ENCODE results near the gene ABCC1. TPM values are rescaled to one million over a fixed set of nuclear protein-coding genes. Genes with fewer than 3 reads are reported as not detected.

Gene ABCC1
- total RNA-seq, 4 donors from 2014 or later: 17.3 to 105 (median 28.3) TPM

DNA sequence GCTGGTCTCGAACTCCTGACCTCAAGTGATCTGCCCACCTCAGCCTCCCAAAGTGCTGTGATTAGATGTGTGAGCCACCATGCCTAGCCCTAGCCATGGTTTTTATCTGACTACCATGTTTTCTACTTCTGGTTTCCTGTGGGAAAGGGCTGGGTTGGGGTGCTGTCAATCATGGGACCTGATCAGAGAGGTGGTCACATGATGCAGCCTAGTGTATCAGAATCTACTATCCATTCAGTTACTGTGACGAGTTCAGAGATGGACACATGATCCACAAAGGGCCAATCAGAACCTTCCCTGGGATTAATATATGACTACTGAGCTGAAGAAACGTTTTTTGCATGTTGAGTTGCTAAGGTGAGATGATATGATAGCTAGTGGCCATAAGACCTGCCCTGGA is 214.8 kb downstream of the ABCC1 start:
- no peak overlapping the region for H3K4me3 ChIP-seq
- no peak overlapping the region for H3K27ac ChIP-seq
- H3K4me1 ChIP-seq: no peaks in the 10 kb centered on the region
- DNase-seq: no peak
- H3K9me3 ChIP-seq: peaks cover 0 to 6% (median 1%) of the 10 kb centered on the region in 4 donors
- peaks cover 0 to 29% (median 0%) of the 10 kb centered on the region in 3 donors for H3K36me3 ChIP-seq
- TF ChIP-seq, protein P1, sequence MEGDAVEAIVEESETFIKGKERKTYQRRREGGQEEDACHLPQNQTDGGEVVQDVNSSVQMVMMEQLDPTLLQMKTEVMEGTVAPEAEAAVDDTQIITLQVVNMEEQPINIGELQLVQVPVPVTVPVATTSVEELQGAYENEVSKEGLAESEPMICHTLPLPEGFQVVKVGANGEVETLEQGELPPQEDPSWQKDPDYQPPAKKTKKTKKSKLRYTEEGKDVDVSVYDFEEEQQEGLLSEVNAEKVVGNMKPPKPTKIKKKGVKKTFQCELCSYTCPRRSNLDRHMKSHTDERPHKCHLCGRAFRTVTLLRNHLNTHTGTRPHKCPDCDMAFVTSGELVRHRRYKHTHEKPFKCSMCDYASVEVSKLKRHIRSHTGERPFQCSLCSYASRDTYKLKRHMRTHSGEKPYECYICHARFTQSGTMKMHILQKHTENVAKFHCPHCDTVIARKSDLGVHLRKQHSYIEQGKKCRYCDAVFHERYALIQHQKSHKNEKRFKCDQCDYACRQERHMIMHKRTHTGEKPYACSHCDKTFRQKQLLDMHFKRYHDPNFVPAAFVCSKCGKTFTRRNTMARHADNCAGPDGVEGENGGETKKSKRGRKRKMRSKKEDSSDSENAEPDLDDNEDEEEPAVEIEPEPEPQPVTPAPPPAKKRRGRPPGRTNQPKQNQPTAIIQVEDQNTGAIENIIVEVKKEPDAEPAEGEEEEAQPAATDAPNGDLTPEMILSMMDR (IDR thresholded peaks at IDR 0.05): no peak
- no peak for TF ChIP-seq POLR2A (IDR thresholded peaks at IDR 0.05)
- no peaks in the 10 kb centered on the region for H3K27me3 ChIP-seq

- no peaks in the 10 kb centered on the region for H3K27me3 ChIP-seq
- H3K9me3 ChIP-seq: no peaks in the 10 kb centered on the region
- DNase-seq: no peak
- H3K4me1 ChIP-seq: no peaks in the 10 kb centered on the region
- no peak overlapping the region for H3K27ac ChIP-seq
- no peak overlapping the region for H3K4me3 ChIP-seq
- H3K36me3 ChIP-seq: peaks cover 0 to 31% (median 0%) of the 10 kb centered on the region in 3 donors
- TF ChIP-seq, protein P1 (IDR thresholded peaks at IDR 0.05): no peak
- TF ChIP-seq POLR2A (IDR thresholded peaks at IDR 0.05): no peak
These were observed 216.7 kb downstream of the ABCC1 start for GRCh38 chr16:16166085-16166484.

DNA sequence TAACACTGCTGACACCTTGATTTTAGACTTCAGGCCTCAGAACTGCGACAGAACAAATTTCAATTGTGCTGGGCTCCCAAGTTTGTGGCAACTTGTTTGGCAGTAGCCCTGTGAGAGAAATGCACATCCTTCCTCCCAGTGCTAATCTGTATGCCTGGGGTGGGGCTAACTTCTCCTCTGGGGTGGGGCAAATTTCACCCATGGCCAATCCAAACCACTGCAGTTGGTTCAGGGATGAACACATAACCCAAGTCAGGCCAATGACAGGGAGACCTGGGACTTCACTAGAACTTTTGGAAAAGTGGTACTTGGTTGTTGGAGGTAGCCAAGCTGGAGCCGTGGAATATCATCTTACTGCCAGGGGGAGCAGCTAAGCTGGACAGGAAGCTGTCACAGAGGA is 217.5 kb downstream of the ABCC1 start:
- no peaks in the 10 kb centered on the region for H3K27me3 ChIP-seq
- no peak overlapping the region for H3K27ac ChIP-seq
- peaks cover 0 to 28% (median 0%) of the 10 kb centered on the region in 3 donors for H3K36me3 ChIP-seq
- TF ChIP-seq POLR2A (IDR thresholded peaks at IDR 0.05): no peak
- TF ChIP-seq, protein P1 (IDR thresholded peaks at IDR 0.05): no peak
- DNase-seq: no peak
- no peak overlapping the region for H3K4me3 ChIP-seq
- no peaks in the 10 kb centered on the region for H3K4me1 ChIP-seq
- no peaks in the 10 kb centered on the region for H3K9me3 ChIP-seq

DNA sequence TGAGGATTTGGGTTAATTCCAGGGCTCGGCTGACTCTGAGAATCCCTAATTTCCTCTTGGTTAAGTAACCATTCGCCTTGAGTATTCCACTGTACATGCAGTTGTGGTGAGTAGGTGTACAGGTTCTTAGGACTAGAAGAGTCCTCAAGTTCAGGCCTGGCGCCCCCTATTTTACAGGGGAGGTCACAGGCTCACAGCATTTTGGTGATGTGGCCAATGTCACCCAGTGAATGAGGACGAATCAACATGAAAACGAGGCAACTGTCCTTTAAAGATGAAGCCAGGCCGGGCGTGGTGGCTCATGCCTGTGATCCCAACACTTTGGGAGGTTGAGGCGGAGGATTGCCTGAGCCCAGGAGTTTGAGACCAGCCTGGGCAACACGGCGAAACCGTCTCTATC is 218.5 kb downstream of the ABCC1 start:
- TF ChIP-seq, protein P1 (IDR thresholded peaks at IDR 0.05): no peak
- no peak for TF ChIP-seq POLR2A (IDR thresholded peaks at IDR 0.05)
- DNase-seq: no peak
- H3K9me3 ChIP-seq: no peaks in the 10 kb centered on the region
- H3K36me3 ChIP-seq: peaks cover 0 to 32% (median 0%) of the 10 kb centered on the region in 3 donors
- no peak overlapping the region for H3K4me3 ChIP-seq
- no peak overlapping the region for H3K27ac ChIP-seq
- no peaks in the 10 kb centered on the region for H3K27me3 ChIP-seq
- H3K4me1 ChIP-seq: no peaks in the 10 kb centered on the region

DNA sequence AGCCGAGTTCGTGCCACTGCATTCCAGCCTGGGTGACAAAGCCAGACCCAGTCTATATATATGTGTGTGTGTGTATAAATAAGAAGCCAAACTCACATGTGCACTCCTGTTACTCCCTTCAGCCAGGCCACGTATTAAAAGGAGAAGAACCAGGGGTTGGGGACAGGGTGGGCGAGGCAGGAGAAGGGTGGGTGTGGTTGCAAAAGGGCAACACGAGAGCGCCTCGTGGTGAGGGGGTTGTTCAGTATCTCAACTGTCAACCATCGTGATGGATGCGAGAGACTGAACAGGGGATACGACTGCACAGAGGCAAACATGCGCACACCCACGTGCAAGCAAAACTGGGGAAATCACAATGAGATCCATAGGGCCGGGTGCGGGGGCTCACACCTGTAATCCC is 219.0 kb downstream of the ABCC1 start:
- TF ChIP-seq POLR2A (IDR thresholded peaks at IDR 0.05): no peak
- TF ChIP-seq, protein P1 (IDR thresholded peaks at IDR 0.05): no peak
- Histone ChIP-seq H3K4me1 (no peaks in the 10 kb centered on the region), H3K9me3 (no peaks in the 10 kb centered on the region), H3K4me3 (no peak overlapping the region), H3K27me3 (no peaks in the 10 kb centered on the region), H3K27ac (no peak overlapping the region), H3K36me3 (peaks cover 0 to 37% (median 0%) of the 10 kb centered on the region in 3 donors)
- no peak for DNase-seq

GRCh38 chr16:16169615-16170014 is 220.2 kb downstream of the ABCC1 start:
- no peak overlapping the region for H3K4me3 ChIP-seq
- H3K9me3 ChIP-seq: no peaks in the 10 kb centered on the region
- no peak overlapping the region for H3K27ac ChIP-seq
- no peaks in the 10 kb centered on the region for H3K4me1 ChIP-seq
- H3K27me3 ChIP-seq: no peaks in the 10 kb centered on the region
- H3K36me3 ChIP-seq: peaks cover 0 to 33% (median 0%) of the 10 kb centered on the region in 3 donors
- DNase-seq: no peak
- no peak for TF ChIP-seq POLR2A (IDR thresholded peaks at IDR 0.05)
- TF ChIP-seq, protein P1 (IDR thresholded peaks at IDR 0.05): no peak

Data from Peyer's patch (tissue), 4 donors.